Dermis microvascular lymphatic vessel endothelial cell (primary cell): ENCODE results near the gene IKBKE. TPM values are rescaled to one million over a fixed set of nuclear protein-coding genes. Genes with fewer than 3 reads are reported as not detected.
A peak's percentile ranks its signal among the peaks of the same experiment; 100 is the strongest.
"Not testable (repeated sequence)": the region's sequence is repeated elsewhere in the genome, so short reads cannot be mapped to it uniquely, and the experiment has no call there.

Source experiments
- DNase-seq, 2 donors: peaks; one replicate each; pipeline versions ENCODE4 v3.0.0 to v3.0.0-alpha.2; 2010; ENCODE audit warnings: low read depth in 2 of 2
- total RNA-seq: library from RNA; depleted of rRNA; stranded (reverse); fragments of >200 nt; gene quantifications from 2 replicates; pipeline ENCODE4 v1.2.1, GENCODE V29; 2014

The IKBKE gene
- total RNA-seq, 1 donor from 2014 or later: 24.5 TPM

- DNase-seq: no peak
Observed at GRCh38 chr1:206472886-206473285, 2.6 kb downstream of the IKBKE start.

- DNase-seq: no peak
Observed at GRCh38 chr1:206476058-206476457, 5.8 kb downstream of the IKBKE start.

- DNase-seq: no peak
Observed at GRCh38 chr1:206476591-206476990, 6.3 kb downstream of the IKBKE start.

- no peak for DNase-seq
Observed at GRCh38 chr1:206477110-206477509, 6.8 kb downstream of the IKBKE start.

GRCh38 chr1:206477581-206478380, 7.5 kb downstream of the IKBKE start:
- no peak for DNase-seq

- no peak for DNase-seq
Observed at GRCh38 chr1:206478746-206479145, 8.5 kb downstream of the IKBKE start.

- peak; percentile 56 to 77 for DNase-seq
Observed at GRCh38 chr1:206479183-206480125, 9.2 kb downstream of the IKBKE start.

- DNase-seq: no peak
Observed at GRCh38 chr1:206480211-206480610, 9.9 kb downstream of the IKBKE start.

GRCh38 chr1:206482611-206483010, 12.3 kb downstream of the IKBKE start:
- DNase-seq: no peak

- DNase-seq: not testable (repeated sequence)
Observed at GRCh38 chr1:206483864-206484263, 13.6 kb downstream of the IKBKE start.

- no peak for DNase-seq
Observed at GRCh38 chr1:206484901-206485300, 14.6 kb downstream of the IKBKE start.

GRCh38 chr1:206486995-206487788, 16.9 kb downstream of the IKBKE start:
- peak in 1 of 2 donors; percentile 49 for DNase-seq

- DNase-seq: no peak
Observed at GRCh38 chr1:206487970-206488369, 17.7 kb downstream of the IKBKE start.

GRCh38 chr1:206488466-206488865, 18.2 kb downstream of the IKBKE start:
- no peak for DNase-seq

- peak; percentile 31 to 64 for DNase-seq
Observed at GRCh38 chr1:206489980-206490770, 19.9 kb downstream of the IKBKE start.

GRCh38 chr1:206490771-206491405, 20.6 kb downstream of the IKBKE start:
- no peak for DNase-seq

- DNase-seq: no peak
Observed at GRCh38 chr1:206491616-206492015, 21.3 kb downstream of the IKBKE start.

GRCh38 chr1:206492589-206492988, 22.3 kb downstream of the IKBKE start:
- DNase-seq: no peak

- DNase-seq: no peak
Observed at GRCh38 chr1:206493279-206493678, 23.0 kb downstream of the IKBKE start.

GRCh38 chr1:206495011-206495461, 24.8 kb downstream of the IKBKE start:
- DNase-seq: no peak
